A549 (cell line): ENCODE measurements around the gene NMNAT2. TPM values are rescaled to one million over a fixed set of nuclear protein-coding genes. Genes with fewer than 3 reads are reported as not detected.

Source experiments
- ATAC-seq, 2 experiments: fragments of 200-7000 bp in 1 of 2; fragments of >200 bp in 1 of 2; cut with Nextera tagmentation in 1 of 2; cut with Tn5 transposase in 1 of 2; 3 replicates each; pipeline versions ENCODE4 v1.8.0 to v1.9.1; 2018 to 2020; ENCODE audit warnings: mild to moderate bottlenecking in 1 of 2, moderate library complexity in 1 of 2
- CTCF ChIA-PET: fragments of 300-600 bp; sonication (Branson Sonifier 250); formaldehyde crosslinking; extraction: SDS; loops from one replicate; lab custom pipeline; 2021; ENCODE audit warnings: antibody characterized with exemption, inconsistent platforms; lab: Yijun Ruan, JAX
- POLR2A ChIA-PET: fragments of 350-600 bp; formaldehyde crosslinking; extraction: SDS; loops from one replicate; lab custom pipeline; 2021; ENCODE audit warnings: antibody characterized with exemption, inconsistent platforms; lab: Yijun Ruan, JAX
- DNase-seq, 2 experiments: peaks; one replicate each; pipeline versions ENCODE4 v3.0.0 to v3.0.0-alpha.2; 2011 to 2016; ENCODE audit warnings: low read depth in 1 of 2, low spot score in 1 of 2
- FAIRE-seq: peaks from 2 replicates; lab custom pipeline; 2011; peaks lifted over from hg19 to GRCh38; lab: Jason Lieb, UNC
- H3K27ac ChIP-seq, 2 experiments: fragments of >200 bp; sonication (Bioruptor Twin); formaldehyde crosslinking; 3 replicates each; pipeline ENCODE4 v1.5.1; 2016 to 2017
- H3K4me1 ChIP-seq: fragments of >200 bp; sonication (Bioruptor Twin); formaldehyde crosslinking; 3 replicates; pipeline ENCODE4 v1.6.1; 2016
- H3K4me2 ChIP-seq: fragments of >200 bp; sonication (Bioruptor Twin); formaldehyde crosslinking; 3 replicates; pipeline ENCODE4 v1.6.1; 2016
- H3K4me3 ChIP-seq: fragments of >200 bp; sonication (Bioruptor Twin); formaldehyde crosslinking; 3 replicates; pipeline ENCODE4 v1.5.1; 2016
- H3K9me3 ChIP-seq: fragments of >200 bp; sonication (Bioruptor Twin); formaldehyde crosslinking; 3 replicates; pipeline ENCODE4 v1.6.1; 2016
- BHLHE40 ChIP-seq: IDR thresholded peaks from 2 replicates; pipeline ENCODE4 v1.6.1; 2012; ENCODE audit warnings: low read depth, low read length, inconsistent platforms
- CBX2 ChIP-seq: fragments of 200-600 bp; sonication (generic); IDR thresholded peaks from 2 replicates; pipeline ENCODE4 v1.6.1; 2016; ENCODE audit warnings: low read depth, mild to moderate bottlenecking, borderline replicate concordance
- CEBPB ChIP-seq, 2 experiments: fragments of >200 bp in 1 of 2; sonication (Bioruptor Twin) in 1 of 2; formaldehyde crosslinking in 1 of 2; IDR thresholded peaks; 2 replicates each; pipeline ENCODE4 v1.6.1; 2012 to 2016
- CHD4 ChIP-seq: fragments of 200-600 bp; sonication (generic); IDR thresholded peaks from 2 replicates; pipeline ENCODE4 v1.6.1; 2016; ENCODE audit warnings: antibody characterized with exemption, mild to moderate bottlenecking, borderline replicate concordance
- EHF ChIP-seq: fragments of 250-450 bp; sonication (Bioruptor Pico); IDR thresholded peaks from 2 replicates; pipeline ENCODE4 v1.5.0; 2020; ENCODE audit warnings: mild to moderate bottlenecking
- EP300 ChIP-seq, 2 experiments: fragments of >200 bp; sonication (Bioruptor Twin); formaldehyde crosslinking; IDR thresholded peaks; 2 replicates in 1 of 2; 3 replicates in 1 of 2; pipeline ENCODE4 v1.6.1; 2016 to 2017
- HDAC2 ChIP-seq: fragments of 200-600 bp; sonication (generic); IDR thresholded peaks from 2 replicates; pipeline ENCODE4 v1.6.1; 2016
- HOXA7 ChIP-seq: fragments of 250-450 bp; sonication (Bioruptor Pico); IDR thresholded peaks from 2 replicates; pipeline ENCODE4 v1.5.0; 2020; ENCODE audit warnings: mild to moderate bottlenecking, moderate library complexity
- HOXB13 ChIP-seq: fragments of 250-450 bp; sonication (Bioruptor Pico); IDR thresholded peaks from 2 replicates; pipeline ENCODE4 v1.5.0; 2020; ENCODE audit warnings: low read depth, mild to moderate bottlenecking, moderate library complexity
- JUN ChIP-seq, 2 experiments: fragments of >200 bp; sonication (Bioruptor Twin); formaldehyde crosslinking; IDR thresholded peaks; 2 replicates in 1 of 2; 3 replicates in 1 of 2; pipeline ENCODE4 v1.6.1; 2016 to 2017
- KDM1A ChIP-seq: fragments of 200-600 bp; sonication (generic); IDR thresholded peaks from 2 replicates; pipeline ENCODE4 v1.6.1; 2016; ENCODE audit warnings: low read depth, mild to moderate bottlenecking
- MAFK ChIP-seq: fragments of 450-650 bp; IDR thresholded peaks from 2 replicates; pipeline ENCODE4 v1.6.1; 2014; ENCODE audit not compliant: partially characterized antibody
- NPAS2 ChIP-seq: fragments of 250-450 bp; sonication (Bioruptor Pico); IDR thresholded peaks from 2 replicates; pipeline ENCODE4 v1.8.0; 2022; ENCODE audit warnings: mild to moderate bottlenecking, moderate library complexity, borderline replicate concordance
- PHF8 ChIP-seq: fragments of 200-600 bp; sonication (generic); IDR thresholded peaks from 2 replicates; pipeline ENCODE4 v1.6.1; 2016; ENCODE audit warnings: low read depth, mild to moderate bottlenecking, antibody characterized with exemption, moderate library complexity, borderline replicate concordance
- POLR2A ChIP-seq: IDR thresholded peaks from 2 replicates; pipeline ENCODE4 v1.6.1; 2012; ENCODE audit warnings: mild to moderate bottlenecking, low read length
- RCOR1 ChIP-seq: fragments of 150-350 bp; IDR thresholded peaks from 2 replicates; pipeline ENCODE4 v1.6.1; 2014; ENCODE audit warnings: antibody characterized with exemption, low read length, low read depth
- RFX5 ChIP-seq: fragments of 450-650 bp; IDR thresholded peaks from 2 replicates; pipeline ENCODE4 v1.7.1; 2014; ENCODE audit warnings: antibody characterized with exemption, mild to moderate bottlenecking, moderate library complexity
- RNF2 ChIP-seq: fragments of 200-600 bp; sonication (generic); IDR thresholded peaks from 2 replicates; pipeline ENCODE4 v1.6.1; 2016; ENCODE audit warnings: low read depth, mild to moderate bottlenecking, antibody characterized with exemption, moderate library complexity, borderline replicate concordance
- SMC3 ChIP-seq: fragments of >200 bp; sonication (Bioruptor Twin); formaldehyde crosslinking; IDR thresholded peaks from 3 replicates; pipeline ENCODE4 v1.6.1; 2018; ENCODE audit warnings: inconsistent platforms
- ZC3H11A ChIP-seq: fragments of 450-650 bp; IDR thresholded peaks from 2 replicates; pipeline ENCODE4 v1.6.1; 2014; ENCODE audit warnings: antibody characterized with exemption, mild to moderate bottlenecking
- WGBS: methylation state at CpG from one replicate; pipeline ENCODE4 v1.1.6; 2017; ENCODE audit errors: missing lambda C conversion rate; 5-methylcytosine and 5-hydroxymethylcytosine counted together
- polyA plus RNA-seq, 4 experiments: library from polyadenylated mRNA; depleted of rRNA in 3 of 4; stranded (reverse); fragments of >200 nt; fragmentation: RNase III in 1 of 4; extraction: RNeasy Plus Mini Kit Qiagen cat#74134 plus additional on column Dnase treatment in 1 of 4; gene quantifications; 2 replicates in 3 of 4; 3 replicates in 1 of 4; pipeline ENCODE4 v1.2.3, GENCODE V29; 2011 to 2017
- TF ChIP-seq, protein P1 (sequence below): fragments of 200-600 bp; sonication (generic); IDR thresholded peaks from 2 replicates; pipeline ENCODE4 v1.6.1; 2016; ENCODE audit warnings: antibody characterized with exemption, mild to moderate bottlenecking, moderate library complexity
- TF ChIP-seq, protein P2 (sequence below): IDR thresholded peaks from 2 replicates; pipeline ENCODE4 v1.6.1; 2012; ENCODE audit warnings: low read depth, borderline replicate concordance

NMNAT2 gene
- polyA plus RNA-seq, 2 of the 4 experiments (the other 2 are of a cell fraction), result 0.16 to 0.63 TPM

DNA sequence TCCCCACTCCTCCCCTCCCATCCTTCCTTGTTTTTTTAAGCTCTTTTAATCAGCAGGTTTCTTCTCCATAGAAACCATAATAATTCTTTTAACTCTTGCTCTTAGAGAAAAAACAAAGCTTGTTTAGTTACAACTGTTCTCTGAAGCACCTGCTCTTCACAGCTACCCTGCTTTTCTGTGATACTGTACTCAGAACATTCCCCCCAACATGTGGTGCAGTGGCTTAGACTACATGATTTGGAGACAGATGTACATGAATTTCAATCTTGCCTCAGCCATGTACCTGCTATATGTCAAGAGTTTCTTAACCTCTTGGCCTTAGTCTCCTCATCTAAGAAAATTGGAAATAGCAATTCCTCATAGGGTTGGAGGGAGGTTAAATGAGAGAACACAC, 198.6 kb downstream of the NMNAT2 start:
- Histone ChIP-seq H3K4me1 (no peaks in the 10 kb centered on the region; the same call in 2 of the 3 replicates), H3K4me3 (no peak overlapping the region), H3K4me2 (no peak overlapping the region), H3K27ac (no peak overlapping the region), H3K9me3 (no peaks in the 10 kb centered on the region)
- TF ChIP-seq EHF (CRISPR knock-in tag) (no peak), MAFK (no peak), HOXB13 (no peak), CHD4 (no peak), PHF8 (no peak), JUN (IDR thresholded peaks at IDR 0.05) (no peak), RFX5 (no peak), EP300 (IDR thresholded peaks at IDR 0.05) (no peak)
- TF ChIP-seq, protein P1, sequence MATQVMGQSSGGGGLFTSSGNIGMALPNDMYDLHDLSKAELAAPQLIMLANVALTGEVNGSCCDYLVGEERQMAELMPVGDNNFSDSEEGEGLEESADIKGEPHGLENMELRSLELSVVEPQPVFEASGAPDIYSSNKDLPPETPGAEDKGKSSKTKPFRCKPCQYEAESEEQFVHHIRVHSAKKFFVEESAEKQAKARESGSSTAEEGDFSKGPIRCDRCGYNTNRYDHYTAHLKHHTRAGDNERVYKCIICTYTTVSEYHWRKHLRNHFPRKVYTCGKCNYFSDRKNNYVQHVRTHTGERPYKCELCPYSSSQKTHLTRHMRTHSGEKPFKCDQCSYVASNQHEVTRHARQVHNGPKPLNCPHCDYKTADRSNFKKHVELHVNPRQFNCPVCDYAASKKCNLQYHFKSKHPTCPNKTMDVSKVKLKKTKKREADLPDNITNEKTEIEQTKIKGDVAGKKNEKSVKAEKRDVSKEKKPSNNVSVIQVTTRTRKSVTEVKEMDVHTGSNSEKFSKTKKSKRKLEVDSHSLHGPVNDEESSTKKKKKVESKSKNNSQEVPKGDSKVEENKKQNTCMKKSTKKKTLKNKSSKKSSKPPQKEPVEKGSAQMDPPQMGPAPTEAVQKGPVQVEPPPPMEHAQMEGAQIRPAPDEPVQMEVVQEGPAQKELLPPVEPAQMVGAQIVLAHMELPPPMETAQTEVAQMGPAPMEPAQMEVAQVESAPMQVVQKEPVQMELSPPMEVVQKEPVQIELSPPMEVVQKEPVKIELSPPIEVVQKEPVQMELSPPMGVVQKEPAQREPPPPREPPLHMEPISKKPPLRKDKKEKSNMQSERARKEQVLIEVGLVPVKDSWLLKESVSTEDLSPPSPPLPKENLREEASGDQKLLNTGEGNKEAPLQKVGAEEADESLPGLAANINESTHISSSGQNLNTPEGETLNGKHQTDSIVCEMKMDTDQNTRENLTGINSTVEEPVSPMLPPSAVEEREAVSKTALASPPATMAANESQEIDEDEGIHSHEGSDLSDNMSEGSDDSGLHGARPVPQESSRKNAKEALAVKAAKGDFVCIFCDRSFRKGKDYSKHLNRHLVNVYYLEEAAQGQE, result no peak
- POLR2A ChIA-PET, result no interaction called here
- FAIRE-seq, result no peak
- ATAC-seq, result no peak
- CTCF ChIA-PET, result interaction anchor here (0.9 to 1.8 kb wide), 2 partner anchors 10 to 15 kb away, joined by 4 read pairs; no protein-coding TSS in a partner anchor
- DNase-seq, result no peak

GRCh38 chr1:183218971-183219615, 199.1 kb downstream of the NMNAT2 start:
- no peak for ATAC-seq

GRCh38 chr1:183218027-183218618, 200.1 kb downstream of the NMNAT2 start:
- H3K27ac ChIP-seq, result no peak overlapping the region
- FAIRE-seq (no peak), ATAC-seq (no peak), DNase-seq (no peak)
- H3K4me2 ChIP-seq, result no peak overlapping the region
- H3K9me3 ChIP-seq, result no peaks in the 10 kb centered on the region
- ChIA-PET CTCF (interaction anchor here (0.7 to 1.4 kb wide), 4 partner anchors 10 to 17 kb away, joined by 3 to 11 read pairs (median 4); no protein-coding TSS in a partner anchor), POLR2A (no interaction called here)
- TF ChIP-seq KDM1A (no peak), CEBPB (IDR thresholded peaks at IDR 0.05) (no peak), BHLHE40 (no peak), RCOR1 (no peak), RNF2 (no peak), POLR2A (no peak), SMC3 (no peak)
- TF ChIP-seq, protein P2, sequence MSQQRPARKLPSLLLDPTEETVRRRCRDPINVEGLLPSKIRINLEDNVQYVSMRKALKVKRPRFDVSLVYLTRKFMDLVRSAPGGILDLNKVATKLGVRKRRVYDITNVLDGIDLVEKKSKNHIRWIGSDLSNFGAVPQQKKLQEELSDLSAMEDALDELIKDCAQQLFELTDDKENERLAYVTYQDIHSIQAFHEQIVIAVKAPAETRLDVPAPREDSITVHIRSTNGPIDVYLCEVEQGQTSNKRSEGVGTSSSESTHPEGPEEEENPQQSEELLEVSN, result no peak
- WGBS, result 79% methylated on average over 14 of the region's 14 CpGs
- no peak overlapping the region for H3K4me3 ChIP-seq
- peaks cover 5% of the 10 kb centered on the region; the same call in 2 of the 3 replicates for H3K4me1 ChIP-seq

More at GRCh38 chr1:183218971-183219615, 199.1 kb downstream of the NMNAT2 start:
- 93% methylated on average over 5 of the region's 5 CpGs for whole genome bisulfite sequencing
- ChIA-PET CTCF (interaction anchor here (0.9 to 1.8 kb wide), 3 partner anchors 9 to 16 kb away, joined by 4 read pairs; no protein-coding TSS in a partner anchor), POLR2A (no interaction called here)
- no peak for TF ChIP-seq HOXA7 (CRISPR knock-in tag)
- TF ChIP-seq ZC3H11A, result no peak
- TF ChIP-seq, protein P2, result no peak
- TF ChIP-seq SMC3, result no peak
- no peak for TF ChIP-seq CBX2
- TF ChIP-seq RCOR1, result no peak
- no peak for TF ChIP-seq HDAC2
- no peak for TF ChIP-seq KDM1A
- TF ChIP-seq NPAS2 (CRISPR knock-in tag), result no peak
- Histone ChIP-seq H3K4me3 (no peak overlapping the region), H3K4me1 (peaks cover 3% of the 10 kb centered on the region; the same call in 2 of the 3 replicates), H3K27ac (no peak overlapping the region), H3K9me3 (no peaks in the 10 kb centered on the region), H3K4me2 (no peak overlapping the region)
- FAIRE-seq, result no peak
- no peak for DNase-seq
